Stimulated activated CD8-positive, alpha-beta memory T cell treated with anti-CD3 and anti-CD28 coated beads, Interleukin-15, amount 100 ng/mL, for 24 hours (primary cell): Measurements from ENCODE around the gene ERGIC1.
"Not testable (repeated sequence)": the region's sequence is repeated elsewhere in the genome, so short reads cannot be mapped to it uniquely, and the experiment has no call there.

Source experiments
- DNase-seq: peaks from one replicate; pipeline ENCODE4 v3.0.0-alpha.2; 2020; ENCODE audit warnings: low read depth

ERGIC1 gene

GRCh38 chr5:172848419-172848818, 14.4 kb downstream of the ERGIC1 start:
- DNase-seq = no peak

- DNase-seq = no peak
These were observed 15.8 kb downstream of the ERGIC1 start for GRCh38 chr5:172849606-172850453.

GRCh38 chr5:172850454-172850797, 16.4 kb downstream of the ERGIC1 start:
- DNase-seq = no peak

- not testable (repeated sequence) for DNase-seq
These were observed 17.2 kb downstream of the ERGIC1 start for GRCh38 chr5:172851254-172851653.

- DNase-seq = no peak
These were observed 18.7 kb downstream of the ERGIC1 start for GRCh38 chr5:172852490-172853354.

GRCh38 chr5:172853355-172853975, 19.4 kb downstream of the ERGIC1 start:
- no peak for DNase-seq

DNA sequence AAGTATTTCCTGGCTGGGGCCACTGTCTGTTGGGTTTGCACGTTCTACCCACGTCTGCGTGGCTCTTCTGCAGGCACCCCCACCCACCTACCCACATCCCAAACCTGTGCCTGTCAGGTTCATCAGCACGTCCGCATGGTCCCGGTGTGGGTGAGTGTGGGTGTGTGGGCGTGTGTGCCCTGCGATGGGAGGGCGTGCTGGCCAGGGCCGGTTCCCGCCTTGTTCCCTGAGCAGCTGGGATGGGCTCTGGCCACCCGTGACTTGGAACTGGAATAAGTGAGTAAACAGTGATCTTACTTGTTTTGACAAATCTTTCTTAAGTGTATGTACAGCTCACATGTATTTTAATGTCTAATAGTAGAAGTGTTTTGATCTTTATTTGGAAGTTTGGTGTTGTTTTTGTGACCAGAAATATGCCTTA, 20.4 kb downstream of the ERGIC1 start:
- no peak for DNase-seq

DNA sequence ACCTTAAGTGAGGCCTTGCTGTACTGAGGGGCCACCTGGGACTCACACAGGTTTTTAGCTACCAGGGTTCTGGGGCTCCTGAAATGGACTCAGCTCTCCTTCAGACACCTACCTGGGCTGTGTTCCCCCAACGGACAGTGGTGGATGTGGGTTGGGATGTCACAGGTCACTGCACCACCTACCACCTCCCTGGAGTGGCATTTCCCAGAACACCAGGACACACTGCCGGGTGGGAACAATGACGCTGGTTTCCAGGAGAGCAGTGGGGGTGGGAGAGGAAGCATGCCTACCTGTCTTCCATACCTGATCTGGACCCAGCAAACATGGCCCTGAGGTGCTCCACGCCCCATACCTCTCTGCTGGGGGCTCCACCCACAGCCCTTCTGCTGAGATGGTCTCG, 20.9 kb downstream of the ERGIC1 start:
- DNase-seq = no peak

GRCh38 chr5:172855597-172856292, 21.7 kb downstream of the ERGIC1 start:
- no peak for DNase-seq

DNA sequence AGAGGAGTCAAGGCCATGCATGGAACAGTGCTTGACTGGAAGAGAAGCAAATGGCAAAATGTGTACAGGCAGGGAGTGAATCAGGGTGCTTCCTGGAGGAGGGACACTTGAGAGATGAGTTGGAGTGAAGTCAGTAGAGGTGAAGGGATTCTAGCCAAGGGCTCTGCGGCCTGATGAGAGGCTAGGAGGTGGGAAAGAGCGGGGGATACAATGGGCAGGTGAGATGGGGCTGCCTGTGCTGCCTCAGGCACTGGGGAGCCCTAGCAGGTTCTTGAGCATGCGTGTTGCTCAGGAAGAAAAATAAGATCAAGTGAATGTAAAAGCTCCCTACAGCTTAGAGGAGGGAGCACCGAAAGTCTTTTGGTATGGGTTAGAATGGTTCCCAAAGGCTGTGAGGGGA, 22.3 kb downstream of the ERGIC1 start:
- no peak for DNase-seq

DNA sequence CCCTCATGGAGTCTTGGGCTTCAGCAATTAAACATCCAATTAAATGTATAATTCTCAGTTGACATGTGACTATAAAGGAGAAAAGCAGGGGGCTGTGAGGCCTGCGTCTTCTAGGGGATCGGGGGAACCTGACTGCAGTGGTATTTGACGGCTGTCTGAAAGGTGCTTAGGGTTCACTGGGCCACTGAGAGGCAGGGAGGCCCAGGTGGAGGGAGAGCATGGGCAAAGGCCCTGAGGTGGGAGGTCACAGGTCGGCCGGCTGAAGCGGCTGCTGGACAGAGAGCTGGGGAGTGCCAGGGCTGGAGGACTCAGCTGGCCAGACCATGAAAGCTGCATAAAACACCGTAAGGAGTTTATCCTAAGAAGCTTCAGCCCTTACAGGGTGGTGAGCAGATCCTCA, 23.9 kb downstream of the ERGIC1 start:
- DNase-seq = no peak

GRCh38 chr5:172858511-172858989, 24.5 kb downstream of the ERGIC1 start:
- no peak for DNase-seq

DNA sequence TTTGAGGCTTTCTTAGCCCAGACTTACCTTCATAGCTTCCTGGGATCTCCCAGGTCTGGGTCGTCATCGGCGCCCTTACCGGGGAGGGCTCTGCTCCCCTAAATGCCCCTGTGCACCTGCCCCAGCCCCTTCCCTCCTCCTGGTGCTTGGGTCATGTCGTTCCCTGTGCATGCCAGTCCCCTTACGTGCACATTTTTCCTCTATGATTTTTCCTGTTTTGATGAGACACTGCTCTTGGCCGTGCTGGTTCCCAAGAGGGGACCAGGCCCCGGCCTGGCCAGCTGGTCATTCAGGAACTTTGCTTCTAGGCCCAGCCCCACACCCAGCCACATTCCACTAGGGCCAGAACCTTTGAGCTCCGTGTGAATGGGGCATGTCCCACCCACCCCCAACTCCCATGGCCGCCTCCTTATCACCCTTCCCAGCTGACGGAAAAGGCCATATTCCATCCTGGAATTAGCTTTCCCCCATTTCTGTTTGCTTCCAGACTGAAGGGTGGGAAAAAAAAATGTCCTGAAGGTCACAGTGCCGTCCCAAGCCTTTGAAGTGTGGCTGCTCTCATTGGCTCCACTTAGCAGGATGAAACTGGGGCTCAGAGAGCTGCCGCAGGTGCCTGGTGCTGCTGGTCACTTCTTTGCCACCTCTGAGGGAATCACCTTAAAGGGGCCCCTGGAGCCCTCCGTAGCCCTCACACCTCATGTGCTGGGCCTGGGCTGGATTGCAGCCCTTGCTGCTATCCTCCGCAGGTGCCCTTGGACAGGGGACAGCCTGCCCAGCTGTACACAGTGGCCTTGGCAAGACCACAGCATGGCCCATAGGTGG, 25.1 kb downstream of the ERGIC1 start:
- no peak for DNase-seq

GRCh38 chr5:172859966-172860365, 25.9 kb downstream of the ERGIC1 start:
- DNase-seq = no peak

GRCh38 chr5:172860520-172861443, 26.7 kb downstream of the ERGIC1 start:
- no peak for DNase-seq

GRCh38 chr5:172861461-172861860, 27.4 kb downstream of the ERGIC1 start:
- DNase-seq = no peak

DNA sequence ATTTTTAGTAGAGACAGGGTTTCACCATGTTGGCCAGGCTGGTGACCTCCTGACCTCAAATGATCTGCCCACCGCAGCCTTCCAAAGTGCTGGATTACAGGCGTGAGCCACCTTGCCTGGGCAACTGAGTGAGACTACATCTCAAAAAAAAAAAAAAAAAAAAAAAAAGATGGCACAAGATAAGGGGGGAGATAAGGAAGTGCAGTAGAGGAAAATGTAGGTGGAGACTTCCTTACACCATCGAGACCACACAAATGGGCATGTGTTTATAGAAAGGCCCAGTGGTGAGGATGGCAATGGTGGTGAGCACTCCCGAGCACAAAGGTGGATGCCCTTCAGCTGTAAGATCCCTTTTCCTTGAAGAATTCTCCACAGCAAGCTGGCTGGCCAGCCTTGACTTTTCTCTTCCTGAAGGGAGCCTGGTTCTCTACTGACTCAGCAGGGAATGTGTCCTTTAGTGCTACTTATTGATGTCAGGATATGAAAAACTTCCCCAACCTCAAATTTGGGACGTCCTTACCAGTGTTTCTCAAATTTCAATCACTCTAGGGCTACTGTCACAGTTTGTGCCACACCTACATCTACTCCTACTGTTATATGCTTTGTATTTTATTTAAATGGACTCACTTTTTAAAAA, 28.2 kb downstream of the ERGIC1 start:
- DNase-seq = no peak

- not testable (repeated sequence) for DNase-seq
These were observed 30.1 kb downstream of the ERGIC1 start for GRCh38 chr5:172864171-172864570.

GRCh38 chr5:172864747-172865146, 30.7 kb downstream of the ERGIC1 start:
- DNase-seq = no peak
